GM12875 (cell line): ENCODE data around the gene RELCH.

ENCODE experiments used
- H3K4me3 ChIP-seq: one replicate; pipeline ENCODE4 v1.5.1; 2011; ENCODE audit warnings: low read depth, low read length, control low read depth
- CTCF ChIP-seq: IDR thresholded peaks from 2 replicates; pipeline ENCODE4 v1.5.1; 2011; ENCODE audit warnings: low read depth, mild to moderate bottlenecking, control low read depth, inconsistent platforms, low read length, moderate library complexity, borderline replicate concordance; ENCODE audit not compliant: insufficient read depth

RELCH gene

DNA sequence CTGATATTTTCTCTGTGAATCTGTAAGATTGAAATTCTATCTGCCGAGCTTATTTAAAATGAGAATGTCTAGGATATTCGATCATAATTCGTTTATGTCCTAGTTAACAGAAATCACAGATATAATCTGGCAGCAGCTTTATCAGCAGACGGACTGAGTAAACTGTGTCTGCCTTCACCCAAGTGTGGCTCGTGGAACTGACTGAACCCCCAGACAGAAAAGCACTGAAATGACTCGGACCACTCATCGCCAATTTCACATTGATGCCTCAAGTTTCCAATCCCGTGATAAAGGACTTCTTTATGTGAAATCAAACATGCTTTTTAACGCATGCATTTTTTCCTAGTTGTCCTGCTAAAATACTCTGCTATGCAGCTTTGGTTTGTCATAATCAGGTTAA is 153.9 kb downstream of the RELCH start:
- no peak overlapping the region for H3K4me3 ChIP-seq
- no peak for TF ChIP-seq CTCF

DNA sequence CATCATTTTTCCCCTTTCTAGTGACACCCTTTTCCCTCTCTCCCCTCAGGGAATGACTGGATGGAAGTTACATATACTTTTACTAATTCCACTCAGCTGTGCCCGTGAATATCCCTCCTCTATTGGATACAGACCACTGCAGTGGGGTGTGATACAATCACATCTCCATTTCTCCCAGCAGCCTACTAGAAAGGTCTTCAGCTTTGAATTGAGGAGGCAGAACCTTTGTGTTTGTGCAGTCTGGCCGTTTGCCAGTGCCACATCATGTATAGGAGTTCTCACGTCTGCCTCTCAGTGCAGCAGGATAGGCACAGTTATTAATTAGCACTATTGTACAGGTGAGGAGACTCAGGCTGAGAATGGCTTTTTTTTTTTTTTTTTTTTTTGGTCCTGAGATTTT is 154.4 kb downstream of the RELCH start:
- TF ChIP-seq CTCF: no peak
- H3K4me3 ChIP-seq: no peak overlapping the region

- TF ChIP-seq CTCF: no peak
- H3K4me3 ChIP-seq: no peak overlapping the region
Measured at GRCh38 chr18:62342884-62343283, 155.8 kb downstream of the RELCH start.

DNA sequence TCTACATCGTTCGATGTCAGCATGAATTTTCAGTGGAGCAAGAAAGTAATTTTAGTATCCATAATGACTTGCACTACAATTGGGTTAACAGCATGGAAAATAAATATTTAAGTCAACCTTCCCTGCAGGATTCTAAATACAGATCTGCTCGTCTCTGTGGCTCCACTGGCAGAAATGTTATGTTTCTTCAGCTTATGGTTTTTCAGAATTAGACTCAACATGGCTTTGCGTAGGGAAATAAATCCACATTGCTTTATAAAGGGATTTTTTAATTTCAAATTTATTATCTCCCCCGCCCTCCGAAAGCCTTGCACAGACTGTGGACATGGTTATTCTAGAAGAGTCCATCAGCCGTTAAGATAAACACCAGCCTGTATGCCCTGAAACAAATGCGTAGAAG is 156.3 kb downstream of the RELCH start:
- H3K4me3 ChIP-seq: no peak overlapping the region
- TF ChIP-seq CTCF: no peak

- H3K4me3 ChIP-seq: no peak overlapping the region
- TF ChIP-seq CTCF: no peak
Measured at GRCh38 chr18:62345909-62346308, 158.9 kb downstream of the RELCH start.

DNA sequence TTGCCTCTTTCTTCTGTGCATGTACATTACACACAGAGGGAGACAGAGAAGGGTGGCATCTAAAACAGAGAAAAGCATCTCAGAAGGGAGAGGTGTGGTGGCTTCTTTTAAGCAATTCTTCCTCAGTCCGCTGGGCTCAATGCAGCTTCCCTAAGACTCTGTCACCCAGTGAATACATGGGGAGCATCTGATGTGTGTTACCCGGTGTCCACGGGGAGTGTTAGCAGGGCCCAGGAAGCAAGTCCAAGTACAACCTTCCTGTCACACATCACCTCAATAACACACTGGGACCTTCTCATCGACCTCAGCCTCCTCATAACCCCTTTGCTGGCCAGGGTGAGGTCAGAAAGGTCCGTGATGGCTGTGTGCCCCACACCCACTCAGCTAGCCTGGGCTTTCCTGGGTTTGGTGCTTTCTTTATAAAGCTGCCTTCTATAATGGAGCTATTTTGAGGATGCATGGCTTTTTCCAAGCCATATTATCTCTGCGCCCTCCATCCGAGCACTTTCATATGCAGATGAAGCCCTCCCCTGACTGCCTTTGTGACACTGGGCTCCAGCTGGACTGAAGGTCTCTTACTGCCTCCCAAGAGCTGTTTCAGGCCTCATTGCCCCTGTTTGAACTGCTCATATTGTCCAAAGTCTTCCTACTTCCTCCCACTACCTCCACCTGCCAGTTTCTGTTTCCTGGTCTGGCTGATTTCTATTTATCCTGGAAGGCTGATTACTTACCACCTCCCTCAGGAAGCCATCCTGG is 159.5 kb downstream of the RELCH start:
- no peak overlapping the region for H3K4me3 ChIP-seq
- TF ChIP-seq CTCF: no peak

- no peak for TF ChIP-seq CTCF
- H3K4me3 ChIP-seq: no peak overlapping the region
Measured at GRCh38 chr18:62347089-62347506, 160.0 kb downstream of the RELCH start.
